HG03108 (cell line): Measurements from ENCODE around the gene HNRNPA1.

Source experiments
- ATAC-seq: cut with Tn5 transposase; IDR thresholded peaks from one replicate; pipeline ENCODE4 v1.9.1; 2021; ENCODE audit warnings: moderate library complexity; ENCODE audit not compliant: unreplicated experiment

HNRNPA1 gene

DNA sequence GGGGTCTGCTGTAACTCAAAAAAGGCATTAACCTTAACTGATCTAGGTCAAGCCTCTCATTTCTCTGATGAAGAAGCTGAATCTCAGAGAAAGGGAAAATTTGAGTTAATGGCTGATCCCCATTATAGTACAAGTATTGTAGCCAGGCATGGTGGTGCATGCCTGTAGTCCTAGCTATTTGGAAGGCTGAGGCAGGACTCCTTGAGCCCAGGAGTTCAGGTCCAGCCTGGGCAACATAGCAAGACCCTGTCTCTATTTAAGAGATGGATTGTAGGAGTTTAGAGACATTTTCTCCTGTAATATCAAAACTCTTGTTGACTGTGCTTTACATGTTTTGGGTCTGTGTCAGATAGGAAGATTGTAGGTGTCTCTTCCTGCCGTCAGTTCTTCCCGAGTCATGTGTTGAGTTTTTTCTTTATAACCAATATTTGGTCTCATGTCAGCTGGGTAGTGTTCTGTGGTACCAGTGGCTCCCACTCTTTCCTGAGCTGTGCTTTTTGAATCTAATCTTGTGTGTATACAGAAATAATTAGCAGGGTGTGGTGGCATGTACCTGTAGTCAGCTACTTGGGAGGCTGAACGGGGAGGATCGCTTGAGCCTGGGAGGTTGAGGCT is 53.0 kb downstream of the HNRNPA1 start:
- ATAC-seq, result no peak
